ENCODE results near the gene CHD3. TPM values are rescaled to one million over a fixed set of nuclear protein-coding genes. Genes with fewer than 3 reads are reported as not detected.

CHD3 gene
- total RNA-seq, 1 donor from 2014 or later: 339 TPM

DNA sequence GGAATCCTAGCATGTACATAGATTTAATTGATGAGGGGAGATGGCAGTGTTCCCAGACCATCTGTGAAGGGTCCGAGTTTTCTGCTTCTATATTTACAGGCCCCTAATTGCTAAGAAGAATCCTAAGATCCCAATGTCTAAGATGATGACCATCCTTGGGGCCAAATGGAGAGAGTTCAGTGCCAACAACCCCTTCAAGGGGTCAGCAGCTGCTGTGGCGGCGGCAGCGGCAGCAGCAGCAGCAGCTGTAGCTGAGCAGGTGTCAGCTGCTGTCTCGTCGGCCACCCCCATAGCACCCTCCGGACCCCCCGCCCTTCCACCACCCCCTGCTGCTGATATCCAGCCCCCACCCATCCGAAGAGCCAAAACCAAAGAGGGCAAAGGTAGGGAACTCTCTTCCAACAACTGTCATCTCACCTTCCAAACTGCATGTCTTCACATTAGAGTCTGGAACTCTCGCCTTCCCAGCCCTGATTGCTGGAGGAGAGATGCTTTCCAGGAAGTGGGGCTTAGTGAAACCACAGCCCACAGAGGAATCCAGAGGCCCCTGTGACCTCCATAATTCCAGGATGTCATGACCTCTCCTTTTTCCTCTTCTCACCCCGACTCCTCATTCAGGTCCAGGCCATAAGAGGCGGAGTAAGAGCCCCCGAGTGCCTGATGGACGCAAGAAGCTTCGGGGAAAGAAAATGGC is 4.7 kb downstream of the CHD3 start:
- TF ChIP-seq, protein P1, sequence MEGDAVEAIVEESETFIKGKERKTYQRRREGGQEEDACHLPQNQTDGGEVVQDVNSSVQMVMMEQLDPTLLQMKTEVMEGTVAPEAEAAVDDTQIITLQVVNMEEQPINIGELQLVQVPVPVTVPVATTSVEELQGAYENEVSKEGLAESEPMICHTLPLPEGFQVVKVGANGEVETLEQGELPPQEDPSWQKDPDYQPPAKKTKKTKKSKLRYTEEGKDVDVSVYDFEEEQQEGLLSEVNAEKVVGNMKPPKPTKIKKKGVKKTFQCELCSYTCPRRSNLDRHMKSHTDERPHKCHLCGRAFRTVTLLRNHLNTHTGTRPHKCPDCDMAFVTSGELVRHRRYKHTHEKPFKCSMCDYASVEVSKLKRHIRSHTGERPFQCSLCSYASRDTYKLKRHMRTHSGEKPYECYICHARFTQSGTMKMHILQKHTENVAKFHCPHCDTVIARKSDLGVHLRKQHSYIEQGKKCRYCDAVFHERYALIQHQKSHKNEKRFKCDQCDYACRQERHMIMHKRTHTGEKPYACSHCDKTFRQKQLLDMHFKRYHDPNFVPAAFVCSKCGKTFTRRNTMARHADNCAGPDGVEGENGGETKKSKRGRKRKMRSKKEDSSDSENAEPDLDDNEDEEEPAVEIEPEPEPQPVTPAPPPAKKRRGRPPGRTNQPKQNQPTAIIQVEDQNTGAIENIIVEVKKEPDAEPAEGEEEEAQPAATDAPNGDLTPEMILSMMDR (IDR thresholded peaks at IDR 0.05; ENCODE audit: unreplicated experiment): no peak
- Mint-ChIP-seq H3K27ac (no peak overlapping the region), H3K9me3 (no peaks in the 10 kb centered on the region), H3K4me1 (no peaks in the 10 kb centered on the region), H3K4me3 (no peak overlapping the region), H3K36me3 (peaks cover 49% of the 10 kb centered on the region), H3K27me3 (ENCODE audit: low read depth) (no peaks in the 10 kb centered on the region)
- DNase-seq (ENCODE audit: low spot score in 2 of 2, unreplicated experiment in 2 of 2): no peak

- Mint-ChIP-seq H3K27ac (no peak overlapping the region), H3K9me3 (no peaks in the 10 kb centered on the region), H3K36me3 (peaks cover 51% of the 10 kb centered on the region), H3K27me3 (ENCODE audit: low read depth) (no peaks in the 10 kb centered on the region), H3K4me3 (no peak overlapping the region), H3K4me1 (no peaks in the 10 kb centered on the region)
- TF ChIP-seq, protein P1 (IDR thresholded peaks at IDR 0.05; ENCODE audit: unreplicated experiment): no peak
- no peak for DNase-seq (ENCODE audit: low spot score in 2 of 2, unreplicated experiment in 2 of 2)
Measured at GRCh38 chr17:7894226-7894625, 5.6 kb downstream of the CHD3 start.

- H3K27ac Mint-ChIP-seq: no peak overlapping the region
- no peak for DNase-seq (ENCODE audit: low spot score in 2 of 2, unreplicated experiment in 2 of 2)
- H3K9me3 Mint-ChIP-seq: no peaks in the 10 kb centered on the region
- H3K4me1 Mint-ChIP-seq: no peaks in the 10 kb centered on the region
- no peak overlapping the region for H3K4me3 Mint-ChIP-seq
- H3K27me3 Mint-ChIP-seq (ENCODE audit: low read depth): no peaks in the 10 kb centered on the region
- TF ChIP-seq, protein P1 (IDR thresholded peaks at IDR 0.05; ENCODE audit: unreplicated experiment): no peak
- H3K36me3 Mint-ChIP-seq: peaks cover 57% of the 10 kb centered on the region
Measured at GRCh38 chr17:7894866-7895265, 6.3 kb downstream of the CHD3 start.

DNA sequence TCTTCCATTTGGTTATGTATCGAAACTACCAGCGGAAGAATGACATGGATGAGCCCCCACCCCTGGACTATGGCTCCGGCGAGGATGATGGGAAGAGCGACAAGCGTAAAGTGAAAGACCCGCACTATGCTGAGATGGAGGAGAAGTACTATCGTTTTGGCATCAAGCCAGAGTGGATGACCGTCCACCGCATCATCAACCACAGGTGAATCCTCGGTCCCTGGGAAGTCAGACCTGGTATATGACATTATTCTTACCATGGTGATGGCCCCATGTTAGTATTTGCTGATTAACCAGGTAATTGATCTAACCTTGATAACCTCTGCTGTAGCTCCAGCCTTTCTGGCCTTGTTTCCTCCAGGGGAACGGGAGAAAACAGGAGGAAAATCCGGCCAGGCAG is 8.5 kb downstream of the CHD3 start:
- DNase-seq (ENCODE audit: low spot score in 2 of 2, unreplicated experiment in 2 of 2): no peak
- peaks cover 64% of the 10 kb centered on the region for H3K36me3 Mint-ChIP-seq
- peak overlapping the region; percentile 55 for H3K27ac Mint-ChIP-seq
- H3K4me3 Mint-ChIP-seq: no peak overlapping the region
- H3K9me3 Mint-ChIP-seq: no peaks in the 10 kb centered on the region
- H3K27me3 Mint-ChIP-seq (ENCODE audit: low read depth): no peaks in the 10 kb centered on the region
- no peaks in the 10 kb centered on the region for H3K4me1 Mint-ChIP-seq
- TF ChIP-seq, protein P1 (IDR thresholded peaks at IDR 0.05; ENCODE audit: unreplicated experiment): no peak

DNA sequence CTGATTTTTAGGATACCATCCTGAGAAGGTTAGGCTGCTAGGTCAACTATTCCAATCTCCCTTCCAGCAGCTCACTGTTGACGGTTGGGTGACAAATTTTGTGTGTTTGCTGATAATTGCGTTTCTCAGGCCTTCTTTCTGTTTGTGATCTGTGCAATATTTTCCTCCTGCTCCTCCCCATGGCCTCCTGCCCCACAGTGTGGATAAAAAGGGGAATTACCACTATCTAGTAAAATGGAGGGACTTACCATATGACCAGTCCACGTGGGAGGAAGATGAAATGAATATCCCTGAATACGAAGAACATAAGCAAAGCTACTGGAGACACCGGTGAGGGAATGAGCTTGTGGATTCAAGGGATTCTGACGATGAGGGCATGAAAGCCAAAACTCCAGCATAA is 9.2 kb downstream of the CHD3 start:
- Mint-ChIP-seq H3K9me3 (no peaks in the 10 kb centered on the region), H3K27ac (peak overlapping the region; percentile 19), H3K4me1 (no peaks in the 10 kb centered on the region), H3K27me3 (ENCODE audit: low read depth) (no peaks in the 10 kb centered on the region), H3K4me3 (no peak overlapping the region), H3K36me3 (peaks cover 67% of the 10 kb centered on the region)
- DNase-seq (ENCODE audit: low spot score in 2 of 2, unreplicated experiment in 2 of 2): no peak
- TF ChIP-seq, protein P1 (IDR thresholded peaks at IDR 0.05; ENCODE audit: unreplicated experiment): no peak

Measured in mesothelial cell of epicardium (in vitro differentiated cells).